GM18511 (cell line): ENCODE data around the gene NUDT3.
"Not testable (repeated sequence)": the region's sequence is repeated elsewhere in the genome, so short reads cannot be mapped to it uniquely, and the experiment has no call there.

Source experiments
- ATAC-seq: cut with Tn5 transposase; IDR thresholded peaks from one replicate; pipeline ENCODE4 v1.9.1; 2021; ENCODE audit warnings: mild to moderate bottlenecking, moderate library complexity; ENCODE audit not compliant: unreplicated experiment

The NUDT3 gene

GRCh38 chr6:34324738-34325444 is 67.6 kb downstream of the NUDT3 start:
- no peak for ATAC-seq

- not testable (repeated sequence) for ATAC-seq
Observed at GRCh38 chr6:34324221-34324620, 68.2 kb downstream of the NUDT3 start.

GRCh38 chr6:34323300-34323699 is 69.2 kb downstream of the NUDT3 start:
- ATAC-seq: no peak

- no peak for ATAC-seq
Observed at GRCh38 chr6:34322732-34323131, 69.7 kb downstream of the NUDT3 start.

- ATAC-seq: no peak
Observed at GRCh38 chr6:34321821-34322220, 70.6 kb downstream of the NUDT3 start.

GRCh38 chr6:34319471-34319885 is 73.0 kb downstream of the NUDT3 start:
- ATAC-seq: no peak

- ATAC-seq: no peak
Observed at GRCh38 chr6:34318499-34319470, 73.7 kb downstream of the NUDT3 start.

- no peak for ATAC-seq
Observed at GRCh38 chr6:34317882-34318498, 74.5 kb downstream of the NUDT3 start.

GRCh38 chr6:34317172-34317477 is 75.3 kb downstream of the NUDT3 start:
- no peak for ATAC-seq

- no peak for ATAC-seq
Observed at GRCh38 chr6:34316431-34317171, 75.9 kb downstream of the NUDT3 start.

GRCh38 chr6:34315780-34316179 is 76.7 kb downstream of the NUDT3 start:
- ATAC-seq: no peak

GRCh38 chr6:34315256-34315655 is 77.2 kb downstream of the NUDT3 start:
- ATAC-seq: no peak

GRCh38 chr6:34312259-34312658 is 80.2 kb downstream of the NUDT3 start:
- ATAC-seq: no peak

- ATAC-seq: no peak
Observed at GRCh38 chr6:34310817-34311216, 81.7 kb downstream of the NUDT3 start.

GRCh38 chr6:34308483-34308882 is 84.0 kb downstream of the NUDT3 start:
- no peak for ATAC-seq

- no peak for ATAC-seq
Observed at GRCh38 chr6:34305982-34306708, 86.3 kb downstream of the NUDT3 start.

- no peak for ATAC-seq
Observed at GRCh38 chr6:34305497-34305896, 87.0 kb downstream of the NUDT3 start.

GRCh38 chr6:34304164-34304563 is 88.3 kb downstream of the NUDT3 start:
- no peak for ATAC-seq

- ATAC-seq: no peak
Observed at GRCh38 chr6:34302929-34303328, 89.5 kb downstream of the NUDT3 start.

GRCh38 chr6:34301408-34301807 is 91.1 kb downstream of the NUDT3 start:
- no peak for ATAC-seq
